22Rv1 (cell line): ENCODE data around the gene SLC5A1.

Experiments used
- ZFX ChIP-seq: fragments of 450-650 bp; IDR thresholded peaks from 2 replicates; pipeline ENCODE4 v1.6.1; 2017; ENCODE audit warnings: antibody characterized with exemption, borderline replicate concordance
- TF ChIP-seq, protein P1 (sequence below): fragments of 450-650 bp; IDR thresholded peaks from 2 replicates; pipeline ENCODE4 v1.5.1; 2017; ENCODE audit warnings: mild to moderate bottlenecking

DNA sequence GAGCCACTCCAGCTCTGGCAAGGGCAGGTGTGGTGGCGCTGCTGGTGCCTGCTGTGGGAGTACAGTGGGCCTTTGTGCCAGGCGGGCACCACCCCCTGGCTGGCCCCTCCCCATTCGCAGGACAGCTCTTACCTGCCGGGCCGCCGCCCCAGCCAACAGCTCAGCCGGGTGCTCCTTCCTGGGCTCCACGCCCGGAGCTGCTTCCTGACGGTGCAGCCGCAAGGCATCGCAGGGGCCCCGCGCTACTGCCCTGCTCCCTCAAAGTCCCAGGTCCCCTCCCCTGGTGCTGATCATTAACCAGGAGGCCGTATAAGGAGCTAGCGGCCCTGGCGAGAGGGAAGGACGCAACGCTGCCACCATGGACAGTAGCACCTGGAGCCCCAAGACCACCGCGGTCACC, at the start of gene SLC5A1:
- TF ChIP-seq, protein P1, sequence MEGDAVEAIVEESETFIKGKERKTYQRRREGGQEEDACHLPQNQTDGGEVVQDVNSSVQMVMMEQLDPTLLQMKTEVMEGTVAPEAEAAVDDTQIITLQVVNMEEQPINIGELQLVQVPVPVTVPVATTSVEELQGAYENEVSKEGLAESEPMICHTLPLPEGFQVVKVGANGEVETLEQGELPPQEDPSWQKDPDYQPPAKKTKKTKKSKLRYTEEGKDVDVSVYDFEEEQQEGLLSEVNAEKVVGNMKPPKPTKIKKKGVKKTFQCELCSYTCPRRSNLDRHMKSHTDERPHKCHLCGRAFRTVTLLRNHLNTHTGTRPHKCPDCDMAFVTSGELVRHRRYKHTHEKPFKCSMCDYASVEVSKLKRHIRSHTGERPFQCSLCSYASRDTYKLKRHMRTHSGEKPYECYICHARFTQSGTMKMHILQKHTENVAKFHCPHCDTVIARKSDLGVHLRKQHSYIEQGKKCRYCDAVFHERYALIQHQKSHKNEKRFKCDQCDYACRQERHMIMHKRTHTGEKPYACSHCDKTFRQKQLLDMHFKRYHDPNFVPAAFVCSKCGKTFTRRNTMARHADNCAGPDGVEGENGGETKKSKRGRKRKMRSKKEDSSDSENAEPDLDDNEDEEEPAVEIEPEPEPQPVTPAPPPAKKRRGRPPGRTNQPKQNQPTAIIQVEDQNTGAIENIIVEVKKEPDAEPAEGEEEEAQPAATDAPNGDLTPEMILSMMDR, result no peak
- no peak for TF ChIP-seq ZFX
